Upper lobe of right lung (tissue), 1 donor: ENCODE data around the gene LAMP1. TPM values are rescaled to one million over a fixed set of nuclear protein-coding genes. Genes with fewer than 3 reads are reported as not detected.
"Not testable (repeated sequence)": the region's sequence is repeated elsewhere in the genome, so short reads cannot be mapped to it uniquely, and the experiment has no call there.

Experiments
- ATAC-seq: fragments of 200-7000 bp; cut with Tn5 transposase; one replicate; pipeline ENCODE4 v1.9.1; 2020; ENCODE audit warnings: mild to moderate bottlenecking, moderate library complexity
- DNase-seq: peaks from one replicate; pipeline ENCODE4 v3.0.0-alpha.2; 2020
- H3K27ac ChIP-seq: fragments of 200-600 bp; one replicate; pipeline ENCODE4 v1.8.0; 2022
- H3K27me3 ChIP-seq: fragments of 200-600 bp; one replicate; pipeline ENCODE4 v1.8.0; 2022; ENCODE audit warnings: mild to moderate bottlenecking
- H3K36me3 ChIP-seq: fragments of 200-600 bp; one replicate; pipeline ENCODE4 v1.8.0; 2022
- H3K4me1 ChIP-seq: fragments of 200-600 bp; one replicate; pipeline ENCODE4 v1.8.0; 2022
- H3K4me3 ChIP-seq: fragments of 200-600 bp; one replicate; pipeline ENCODE4 v1.8.0; 2022; ENCODE audit warnings: mild to moderate bottlenecking
- H3K9me3 ChIP-seq: fragments of 200-600 bp; one replicate; pipeline ENCODE4 v1.8.0; 2022
- intact Hi-C: fragments of 100-400 bp; cut with DNase I; formaldehyde crosslinking; loops from one replicate; pipeline ENCODE4 v1.11.0; 2022
- total RNA-seq: library from RNA; stranded (reverse); fragmentation: NEBNext Ultra II Directional; extraction: Animal tissue kit (Norgen Biotek cat#: 25700); gene quantifications from one replicate; pipeline ENCODE4 v1.2.1, GENCODE V29; 2021
- TF ChIP-seq, protein P1 (sequence below): fragments of 200-600 bp; IDR thresholded peaks from one replicate; pipeline ENCODE4 v1.8.0; 2022; ENCODE audit warnings: antibody characterized with exemption
- donor health status: DM: no; HTN: yes; CAD: no; lungs with severe emphysema.

The LAMP1 gene
- total RNA-seq, 1 donor from 2014 or later, result 332 TPM

DNA sequence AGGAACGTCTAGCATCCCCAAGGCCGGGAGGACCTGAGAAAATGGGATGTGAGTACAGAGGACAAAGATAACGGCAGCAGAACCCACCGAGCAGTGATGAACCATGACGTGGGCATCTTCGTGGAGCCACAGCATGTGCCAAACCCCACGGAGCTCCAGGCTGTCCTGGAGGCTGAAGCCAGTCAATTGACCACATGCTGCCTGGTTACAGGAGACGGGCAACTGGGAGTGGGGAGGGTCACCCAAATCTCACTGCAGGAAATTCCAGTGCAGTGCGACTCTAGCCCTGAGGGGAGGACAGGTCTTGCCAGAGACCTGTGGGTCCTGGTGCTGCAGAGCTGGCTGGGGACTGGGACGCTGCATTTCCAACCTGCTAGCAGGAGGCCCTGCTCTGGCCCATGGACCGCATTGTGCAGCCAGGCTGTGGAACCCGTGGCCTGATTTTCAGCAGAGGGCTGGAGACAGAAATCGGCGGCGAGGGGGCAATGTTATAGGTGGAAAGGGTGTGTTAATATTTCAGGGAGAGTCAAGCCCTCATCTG, 70.1 kb downstream of the LAMP1 start:
- H3K27ac ChIP-seq, result no peak overlapping the region
- no peak overlapping the region for H3K4me3 ChIP-seq
- H3K36me3 ChIP-seq, result no peaks in the 10 kb centered on the region
- TF ChIP-seq, protein P1, sequence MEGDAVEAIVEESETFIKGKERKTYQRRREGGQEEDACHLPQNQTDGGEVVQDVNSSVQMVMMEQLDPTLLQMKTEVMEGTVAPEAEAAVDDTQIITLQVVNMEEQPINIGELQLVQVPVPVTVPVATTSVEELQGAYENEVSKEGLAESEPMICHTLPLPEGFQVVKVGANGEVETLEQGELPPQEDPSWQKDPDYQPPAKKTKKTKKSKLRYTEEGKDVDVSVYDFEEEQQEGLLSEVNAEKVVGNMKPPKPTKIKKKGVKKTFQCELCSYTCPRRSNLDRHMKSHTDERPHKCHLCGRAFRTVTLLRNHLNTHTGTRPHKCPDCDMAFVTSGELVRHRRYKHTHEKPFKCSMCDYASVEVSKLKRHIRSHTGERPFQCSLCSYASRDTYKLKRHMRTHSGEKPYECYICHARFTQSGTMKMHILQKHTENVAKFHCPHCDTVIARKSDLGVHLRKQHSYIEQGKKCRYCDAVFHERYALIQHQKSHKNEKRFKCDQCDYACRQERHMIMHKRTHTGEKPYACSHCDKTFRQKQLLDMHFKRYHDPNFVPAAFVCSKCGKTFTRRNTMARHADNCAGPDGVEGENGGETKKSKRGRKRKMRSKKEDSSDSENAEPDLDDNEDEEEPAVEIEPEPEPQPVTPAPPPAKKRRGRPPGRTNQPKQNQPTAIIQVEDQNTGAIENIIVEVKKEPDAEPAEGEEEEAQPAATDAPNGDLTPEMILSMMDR, result no peak
- H3K9me3 ChIP-seq, result no peaks in the 10 kb centered on the region
- ATAC-seq (no peak), DNase-seq (no peak)
- peaks cover 11% of the 10 kb centered on the region for H3K27me3 ChIP-seq
- intact Hi-C loops, result no loop called here
- peaks cover 15% of the 10 kb centered on the region for H3K4me1 ChIP-seq

DNA sequence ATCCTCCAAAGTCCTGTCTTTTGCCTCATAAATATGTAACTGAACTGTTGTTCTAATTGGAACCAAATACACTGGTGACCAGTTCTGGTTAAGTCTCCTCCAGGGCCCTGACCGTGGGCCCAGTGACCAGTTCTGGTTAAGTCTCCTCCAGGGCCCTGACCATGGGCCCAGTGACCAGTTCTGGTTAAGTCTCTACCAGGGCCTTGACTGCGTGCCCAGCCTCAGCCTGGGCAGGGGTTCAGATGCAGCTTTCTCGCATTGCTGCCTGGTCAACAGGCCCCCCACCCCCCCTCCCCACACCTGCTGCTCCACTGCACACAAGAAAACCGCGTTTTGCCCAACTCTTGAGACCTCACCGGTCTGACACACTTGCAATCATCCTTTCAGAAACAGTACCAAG, 70.7 kb downstream of the LAMP1 start:
- DNase-seq (no peak), ATAC-seq (no peak)
- H3K4me1 ChIP-seq, result peaks cover 13% of the 10 kb centered on the region
- H3K27me3 ChIP-seq, result peaks cover 8% of the 10 kb centered on the region
- H3K4me3 ChIP-seq, result no peak overlapping the region
- no peak overlapping the region for H3K27ac ChIP-seq
- TF ChIP-seq, protein P1, result no peak
- intact Hi-C loops, result no loop called here
- H3K36me3 ChIP-seq, result no peaks in the 10 kb centered on the region
- no peaks in the 10 kb centered on the region for H3K9me3 ChIP-seq

DNA sequence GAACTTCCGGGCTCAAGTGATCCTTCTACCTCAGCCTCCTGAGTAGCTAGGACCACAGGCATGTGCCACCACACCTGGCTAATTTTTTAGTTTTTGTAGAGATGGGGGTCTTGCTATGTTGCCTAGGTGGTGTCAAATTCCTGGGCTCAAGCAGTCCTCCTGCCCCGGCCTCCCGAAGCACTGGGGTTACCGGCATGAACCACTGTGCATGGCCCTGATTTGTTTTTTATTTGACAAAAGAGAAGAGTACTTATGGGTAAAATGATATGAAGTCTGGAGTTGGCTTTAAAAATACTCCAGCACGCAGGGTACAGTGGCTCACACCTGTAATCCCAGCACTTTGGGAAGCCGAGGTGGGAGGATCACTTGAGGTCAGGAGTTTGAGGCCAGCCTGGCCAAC, 71.3 kb downstream of the LAMP1 start:
- intact Hi-C loops, H3K4me1 ChIP-seq, H3K9me3 ChIP-seq, H3K27ac ChIP-seq, DNase-seq, H3K36me3 ChIP-seq, ATAC-seq, H3K27me3 ChIP-seq, H3K4me3 ChIP-seq: not testable (repeated sequence)

DNA sequence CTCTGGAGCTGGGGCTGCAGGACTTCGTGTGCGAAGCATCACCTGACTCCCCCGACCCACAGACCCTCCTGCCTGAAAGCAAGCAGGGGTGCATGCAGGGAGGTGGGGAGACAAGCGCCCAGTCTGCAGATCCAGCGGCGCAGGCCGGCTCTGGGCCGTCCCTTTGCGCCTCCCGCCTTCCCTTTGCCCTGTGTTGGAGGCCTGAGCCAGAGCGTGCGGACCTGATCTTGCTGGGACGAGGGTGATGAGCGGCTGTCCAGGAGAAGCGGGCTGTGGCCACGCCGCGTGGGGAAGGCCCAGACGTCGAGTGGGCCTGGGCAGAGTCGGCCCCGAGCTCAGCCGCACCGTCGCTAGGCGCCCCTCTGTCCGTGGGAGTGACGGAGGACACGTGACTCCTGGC, 72.2 kb downstream of the LAMP1 start:
- Histone ChIP-seq H3K27ac (no peak overlapping the region), H3K36me3 (no peaks in the 10 kb centered on the region), H3K9me3 (no peaks in the 10 kb centered on the region), H3K27me3 (no peaks in the 10 kb centered on the region), H3K4me3 (no peak overlapping the region), H3K4me1 (peaks cover 5% of the 10 kb centered on the region)
- TF ChIP-seq, protein P1, result no peak
- DNase-seq (no peak), ATAC-seq (no peak)
- intact Hi-C loops, result no loop called here

DNA sequence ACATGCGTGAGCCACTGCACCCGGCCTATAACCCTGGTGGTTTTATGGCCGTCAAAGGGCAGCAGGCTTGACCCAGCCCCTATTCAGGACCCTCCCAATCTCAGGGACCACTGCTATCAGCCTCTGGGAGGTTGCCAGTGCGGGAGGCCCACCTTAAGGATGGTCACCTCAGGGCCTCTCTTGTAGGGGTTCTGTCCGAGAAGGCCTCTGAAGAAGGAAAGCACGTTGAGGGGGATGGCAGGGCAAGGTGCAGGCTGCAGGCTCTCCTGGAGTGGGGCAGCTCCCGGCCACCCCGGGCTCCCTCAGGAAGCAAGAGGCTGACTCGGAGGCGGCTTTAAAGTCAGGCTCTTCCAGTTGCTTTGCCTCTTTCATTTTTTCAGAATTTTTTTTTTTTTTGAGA, 72.8 kb downstream of the LAMP1 start:
- no peak overlapping the region for H3K27ac ChIP-seq
- peaks cover under 1% of the 10 kb centered on the region for H3K4me1 ChIP-seq
- TF ChIP-seq, protein P1, result no peak
- no peaks in the 10 kb centered on the region for H3K36me3 ChIP-seq
- ATAC-seq, result no peak
- H3K27me3 ChIP-seq, result no peaks in the 10 kb centered on the region
- intact Hi-C loops, result no loop called here
- H3K9me3 ChIP-seq, result no peaks in the 10 kb centered on the region
- DNase-seq, result no peak
- no peak overlapping the region for H3K4me3 ChIP-seq

DNA sequence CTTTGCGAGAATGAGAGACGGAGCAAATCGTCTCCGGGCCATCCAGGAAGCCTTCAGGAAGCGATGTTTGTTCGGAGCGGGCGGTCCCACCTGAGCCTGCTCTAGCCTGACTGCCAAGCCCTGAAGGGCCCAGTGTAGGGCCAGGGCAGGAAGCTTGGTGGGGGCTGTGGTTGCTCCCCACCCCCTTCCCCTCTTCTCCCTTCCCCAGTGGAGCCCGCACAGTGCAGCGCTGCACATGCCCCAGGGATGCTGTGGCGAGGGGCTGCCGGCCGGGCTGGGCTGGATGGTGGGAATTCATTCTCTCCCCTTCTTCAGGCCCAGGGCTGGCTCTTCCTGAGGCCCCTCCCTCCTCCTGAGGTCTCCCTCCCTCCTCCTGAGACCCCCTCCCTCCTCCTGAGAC, 74.0 kb downstream of the LAMP1 start:
- ATAC-seq, result no peak

DNA sequence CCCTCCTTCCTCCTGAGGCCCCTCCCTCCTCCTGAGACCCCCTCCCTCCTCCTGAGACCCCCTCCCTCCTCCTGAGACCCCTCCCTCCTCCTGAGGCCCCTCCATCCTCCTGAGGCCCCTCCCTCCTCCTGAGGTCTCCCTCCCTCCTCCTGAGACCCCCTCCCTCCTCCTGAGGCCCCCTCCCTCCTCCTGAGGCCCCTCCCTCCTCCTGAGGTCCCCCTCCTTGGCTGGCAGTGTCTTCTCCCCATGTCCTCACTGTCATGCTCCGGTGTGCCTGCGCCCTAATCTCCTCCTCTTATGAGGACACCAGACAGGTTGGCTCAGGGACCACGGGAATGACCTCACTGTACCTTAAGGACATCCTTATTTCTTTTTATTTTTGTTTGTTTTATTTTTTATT, 74.7 kb downstream of the LAMP1 start:
- intact Hi-C loops, ATAC-seq, H3K36me3 ChIP-seq, H3K27ac ChIP-seq, H3K9me3 ChIP-seq, DNase-seq, H3K4me3 ChIP-seq, H3K4me1 ChIP-seq, H3K27me3 ChIP-seq: not testable (repeated sequence)

More for the DNA sequence above, 74.0 kb downstream of the LAMP1 start:
- no peak for DNase-seq
- no peak overlapping the region for H3K27ac ChIP-seq
- H3K4me1 ChIP-seq, result no peaks in the 10 kb centered on the region
- intact Hi-C loops, result no loop called here
- H3K4me3 ChIP-seq, result no peak overlapping the region
- H3K9me3 ChIP-seq, result no peaks in the 10 kb centered on the region
- H3K27me3 ChIP-seq, result no peaks in the 10 kb centered on the region
- TF ChIP-seq, protein P1, result no peak
- no peaks in the 10 kb centered on the region for H3K36me3 ChIP-seq
